Neuron (in vitro differentiated cells): ENCODE measurements around the gene ZSCAN20.

Source experiments
- H2AFZ ChIP-seq: one replicate; pipeline ENCODE4 v1.6.1; 2013; ENCODE audit warnings: low read depth, mild to moderate bottlenecking, inconsistent platforms, low read length, moderate library complexity
- H3K27me3 ChIP-seq: one replicate; pipeline ENCODE4 v1.6.1; 2013; ENCODE audit warnings: low read length; ENCODE audit not compliant: insufficient read depth
- H3K36me3 ChIP-seq: one replicate; pipeline ENCODE4 v1.6.1; 2013; ENCODE audit warnings: low read length; ENCODE audit not compliant: insufficient read depth
- H3K4me1 ChIP-seq: one replicate; pipeline ENCODE4 v1.6.1; 2013; ENCODE audit warnings: low read length; ENCODE audit not compliant: insufficient read depth
- H3K4me3 ChIP-seq: 2 replicates; pipeline ENCODE4 v1.5.1; 2013; ENCODE audit warnings: mild to moderate bottlenecking, low read length, moderate library complexity
- H3K9me3 ChIP-seq: one replicate; pipeline ENCODE4 v1.6.1; 2013; ENCODE audit warnings: low read length

Gene ZSCAN20

GRCh38 chr1:33532936-33533335 lies 60.5 kb downstream of the ZSCAN20 start:
- no peaks in the 10 kb centered on the region for H3K36me3 ChIP-seq
- no peak overlapping the region for H3K4me3 ChIP-seq
- no peaks in the 10 kb centered on the region for H3K4me1 ChIP-seq
- H2AFZ ChIP-seq: no peak overlapping the region
- no peaks in the 10 kb centered on the region for H3K9me3 ChIP-seq
- H3K27me3 ChIP-seq: peaks cover 9% of the 10 kb centered on the region

- Histone ChIP-seq H3K4me1 (no peaks in the 10 kb centered on the region), H3K4me3 (no peak overlapping the region), H3K36me3 (no peaks in the 10 kb centered on the region), H2AFZ (no peak overlapping the region), H3K27me3 (peaks cover 7% of the 10 kb centered on the region), H3K9me3 (no peaks in the 10 kb centered on the region)
These were observed 62.9 kb downstream of the ZSCAN20 start for GRCh38 chr1:33535334-33535733.

DNA sequence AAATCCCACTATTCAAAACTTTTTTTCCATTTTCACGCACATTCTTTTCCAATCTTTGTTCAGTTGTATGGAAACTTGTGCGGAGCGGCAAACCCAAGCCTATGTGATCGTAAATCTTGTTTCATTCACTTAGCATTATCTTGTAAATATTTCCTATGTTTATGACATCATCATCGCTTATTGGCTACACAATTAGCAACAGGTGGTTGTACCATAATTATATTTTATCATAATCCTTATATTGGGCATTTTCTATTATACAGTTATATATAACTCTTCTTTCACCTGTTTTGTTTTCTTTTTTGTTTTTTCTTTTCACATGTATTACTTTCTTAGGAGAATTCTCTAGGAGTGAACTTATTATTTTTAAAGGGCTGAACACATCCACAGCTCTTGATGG lies 65.4 kb downstream of the ZSCAN20 start:
- Histone ChIP-seq H3K27me3 (peaks cover 3% of the 10 kb centered on the region), H3K4me1 (no peaks in the 10 kb centered on the region), H3K4me3 (no peak overlapping the region), H2AFZ (no peak overlapping the region), H3K36me3 (no peaks in the 10 kb centered on the region), H3K9me3 (no peaks in the 10 kb centered on the region)

GRCh38 chr1:33541966-33542365 lies 69.5 kb downstream of the ZSCAN20 start:
- H3K27me3 ChIP-seq: no peaks in the 10 kb centered on the region
- H3K4me3 ChIP-seq: no peak overlapping the region
- H3K36me3 ChIP-seq: no peaks in the 10 kb centered on the region
- H3K4me1 ChIP-seq: no peaks in the 10 kb centered on the region
- H3K9me3 ChIP-seq: no peaks in the 10 kb centered on the region
- H2AFZ ChIP-seq: no peak overlapping the region
